NCI-H524 (cell line): ENCODE data around the gene YJEFN3.

Source experiments
- DNase-seq, 2 experiments: peaks; one replicate each; lab custom pipeline; 2025; lab: John Stamatoyannopoulos, UW

YJEFN3 gene

GRCh38 chr19:19539698-19540063, 11.0 kb downstream of the YJEFN3 start:
- DNase-seq, result no peak

GRCh38 chr19:19540064-19540714, 11.5 kb downstream of the YJEFN3 start:
- peak; percentile 41 to 70 for DNase-seq

- peak in 1 of 2 experiments; percentile 32 for DNase-seq
These were observed 12.2 kb downstream of the YJEFN3 start for GRCh38 chr19:19540715-19541515.

GRCh38 chr19:19541616-19542015, 12.9 kb downstream of the YJEFN3 start:
- no peak for DNase-seq

DNA sequence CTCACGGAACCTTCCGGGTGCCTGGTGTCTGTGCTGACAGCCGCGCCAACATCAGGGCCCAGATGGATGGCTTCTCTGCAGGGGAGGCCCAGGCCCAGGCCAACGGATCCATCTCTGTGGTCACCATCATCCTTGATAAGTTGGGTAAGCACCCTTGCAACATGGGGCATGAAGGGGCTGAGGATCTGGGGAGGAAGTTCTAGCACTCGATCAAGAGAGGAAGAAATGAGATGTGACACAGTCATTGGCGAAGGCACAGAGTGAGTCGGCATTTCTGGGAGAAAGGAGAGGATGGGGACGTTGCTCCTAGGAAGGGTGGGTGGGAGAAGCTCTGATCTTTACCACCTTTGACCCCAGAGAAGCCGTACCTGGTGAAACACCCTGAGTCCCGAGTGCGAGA, 13.8 kb downstream of the YJEFN3 start:
- no peak for DNase-seq

- no peak for DNase-seq
These were observed 14.4 kb downstream of the YJEFN3 start for GRCh38 chr19:19543101-19543500.

GRCh38 chr19:19543640-19544039, 14.9 kb downstream of the YJEFN3 start:
- DNase-seq, result no peak

- no peak for DNase-seq
These were observed 15.7 kb downstream of the YJEFN3 start for GRCh38 chr19:19544257-19544953.

DNA sequence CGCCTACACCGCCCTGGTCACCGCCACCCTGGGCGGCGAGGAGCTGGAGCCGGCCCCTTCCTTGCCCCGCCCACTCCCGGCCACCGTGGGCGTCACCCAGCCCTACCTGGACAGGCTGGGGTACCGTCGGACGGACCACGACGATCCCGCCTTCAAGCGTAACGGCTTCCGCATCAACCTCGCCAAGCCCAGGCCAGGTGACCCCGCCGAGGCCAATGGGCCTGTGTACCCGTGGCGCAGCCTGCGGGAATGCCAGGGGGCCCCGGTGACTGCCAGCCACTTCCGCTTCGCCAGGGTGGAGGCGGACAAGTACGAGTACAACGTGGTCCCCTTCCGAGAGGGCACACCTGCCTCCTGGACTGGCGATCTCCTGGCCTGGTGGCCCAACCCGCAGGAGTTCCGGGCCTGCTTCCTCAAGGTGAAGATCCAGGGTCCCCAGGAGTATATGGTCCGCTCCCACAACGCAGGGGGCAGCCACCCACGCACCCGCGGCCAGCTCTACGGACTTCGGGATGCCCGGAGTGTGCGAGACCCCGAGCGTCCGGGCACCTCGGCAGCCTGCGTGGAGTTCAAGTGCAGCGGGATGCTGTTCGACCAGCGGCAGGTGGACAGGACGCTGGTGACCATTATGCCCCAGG, 16.4 kb downstream of the YJEFN3 start:
- DNase-seq, result no peak

GRCh38 chr19:19545707-19546106, 17.0 kb downstream of the YJEFN3 start:
- DNase-seq, result no peak

DNA sequence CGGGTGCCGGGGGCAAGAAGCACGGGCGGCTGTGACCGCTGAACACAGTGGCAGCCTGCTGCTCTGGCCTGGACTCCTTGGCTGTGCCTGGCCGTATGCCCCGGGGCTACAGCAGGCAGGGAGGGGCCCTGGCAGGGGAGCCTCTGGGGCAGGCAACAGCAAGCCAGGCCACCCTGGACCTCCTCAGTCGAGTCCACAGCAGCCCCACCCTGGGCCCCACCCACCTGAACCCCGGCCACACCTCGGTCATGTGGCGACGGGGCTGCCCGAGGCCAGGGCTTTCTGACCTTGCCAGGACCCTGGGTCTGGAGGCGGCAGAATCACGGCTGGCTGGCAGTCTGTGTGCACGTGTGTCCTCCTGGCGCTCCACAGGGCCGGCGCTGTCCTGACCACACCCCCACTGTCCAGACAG, 18.0 kb downstream of the YJEFN3 start:
- DNase-seq, result no peak

GRCh38 chr19:19547674-19548336, 19.1 kb downstream of the YJEFN3 start:
- DNase-seq, result no peak

DNA sequence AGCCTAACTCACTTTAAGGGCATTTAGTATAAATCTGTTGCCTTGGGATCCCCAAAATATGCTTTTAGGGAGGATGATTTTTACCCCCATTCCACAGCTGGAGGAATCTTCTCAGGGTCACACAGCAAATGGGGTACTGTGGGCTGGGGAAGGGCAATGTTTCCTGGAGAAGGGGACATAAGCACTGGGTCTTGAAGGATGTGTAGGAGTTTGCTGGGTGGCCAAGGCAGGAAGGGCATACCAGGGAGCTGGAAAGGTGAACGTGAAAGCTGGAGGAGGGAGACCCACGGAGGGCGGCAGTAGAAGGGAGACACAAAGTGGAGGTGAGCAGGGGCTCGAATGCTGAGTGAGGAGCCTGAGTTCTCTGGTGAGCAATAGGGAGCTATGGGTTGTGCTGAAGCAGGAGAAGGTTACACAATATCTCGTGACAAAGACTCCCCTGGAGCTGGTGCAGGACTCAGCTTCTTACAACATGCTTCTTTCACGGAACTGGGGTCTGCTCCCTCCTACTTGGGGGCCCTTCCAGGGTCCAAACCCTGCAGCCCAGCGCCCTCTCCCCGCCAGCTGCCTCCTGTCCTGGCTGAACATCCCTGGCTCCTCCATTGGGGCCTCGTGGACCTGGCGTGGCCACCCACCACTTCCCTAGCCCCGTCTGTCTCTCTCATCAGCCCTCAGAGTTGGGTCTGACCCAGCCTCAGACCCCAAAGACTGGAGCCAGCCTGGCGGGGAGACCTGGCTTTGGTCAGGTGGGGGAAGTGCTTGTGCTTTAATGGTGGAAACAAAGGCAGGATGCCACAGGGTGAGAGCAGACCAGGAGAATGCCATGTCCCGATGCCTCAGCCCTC, 20.4 kb downstream of the YJEFN3 start:
- no peak for DNase-seq

- no peak for DNase-seq
These were observed 21.2 kb downstream of the YJEFN3 start for GRCh38 chr19:19549804-19550464.

DNA sequence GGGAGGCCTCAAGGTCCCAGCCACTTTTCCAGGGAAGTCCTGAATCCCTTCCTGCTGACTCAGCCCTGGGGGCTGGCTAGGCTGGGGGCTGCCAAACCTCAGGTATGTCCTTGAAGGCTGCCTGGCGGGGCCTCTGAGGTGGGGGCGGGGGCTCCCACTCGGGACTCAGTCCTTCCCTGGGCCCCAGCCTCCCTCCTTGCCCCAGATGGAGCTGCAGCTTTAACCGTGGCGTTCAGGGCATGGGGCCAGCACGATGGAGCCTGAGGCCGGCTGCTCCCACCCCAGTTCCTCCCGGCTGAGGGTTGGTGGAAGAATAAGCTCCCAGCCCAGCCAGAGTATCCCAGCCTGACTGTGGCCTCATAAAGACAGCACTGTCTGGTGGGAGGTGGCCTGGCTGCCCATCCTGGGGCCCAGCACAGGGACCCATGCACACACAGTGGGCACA, 21.8 kb downstream of the YJEFN3 start:
- no peak for DNase-seq

DNA sequence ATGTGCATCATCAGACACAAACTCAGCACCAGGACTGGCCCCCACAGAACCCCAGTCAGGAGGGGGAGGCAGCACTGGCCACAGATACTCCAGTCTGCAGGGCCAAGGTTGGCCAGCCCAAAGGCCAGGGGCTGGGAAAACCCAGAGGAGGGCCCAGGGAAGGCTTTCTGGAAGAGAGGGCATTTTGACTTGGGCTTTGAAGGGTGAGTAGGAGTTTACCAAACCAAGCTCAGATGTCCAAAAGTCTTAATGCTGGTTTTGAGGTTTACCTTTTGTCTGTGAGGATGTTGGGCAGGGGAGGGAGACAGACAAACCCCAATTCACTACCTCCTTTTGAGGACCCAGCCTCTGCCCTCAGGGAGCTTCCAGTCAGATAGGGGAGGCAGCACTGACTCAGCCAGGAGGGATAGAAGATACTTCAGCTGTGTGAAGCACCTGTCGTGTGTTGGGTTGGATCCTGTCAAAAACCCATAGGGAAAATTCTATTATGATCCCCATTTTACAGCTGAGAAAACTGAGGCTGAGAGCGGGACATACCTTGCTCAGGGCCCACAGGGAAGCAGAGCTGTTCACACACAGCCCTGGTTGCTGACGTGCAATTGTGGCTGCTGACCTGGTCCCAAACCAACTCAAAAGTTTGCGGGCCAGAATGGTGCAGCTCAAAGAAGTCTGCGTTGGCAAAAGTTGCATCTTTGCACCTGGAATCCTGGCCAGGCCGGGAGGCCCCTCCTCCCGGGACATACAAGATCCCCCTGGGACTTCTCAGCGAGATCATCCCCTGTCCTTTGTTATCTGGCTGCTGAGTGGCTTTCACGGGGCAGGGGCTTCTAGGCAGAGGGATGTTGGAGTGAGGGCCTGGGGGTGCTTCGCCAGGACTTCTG, 22.5 kb downstream of the YJEFN3 start:
- no peak for DNase-seq

GRCh38 chr19:19551853-19552192, 23.1 kb downstream of the YJEFN3 start:
- no peak for DNase-seq

- DNase-seq, result peak in 1 of 2 experiments; percentile 30
These were observed 24.1 kb downstream of the YJEFN3 start for GRCh38 chr19:19552798-19553197.

- no peak for DNase-seq
These were observed 25.0 kb downstream of the YJEFN3 start for GRCh38 chr19:19553670-19554069.
